HepG2 (cell line): Measurements from ENCODE around the gene DNAAF8. TPM values are rescaled to one million over a fixed set of nuclear protein-coding genes. Genes with fewer than 3 reads are reported as not detected.

ENCODE experiments used
- ATAC-seq: fragments of 200-7000 bp; cut with Tn5 transposase; 3 replicates; pipeline ENCODE4 v1.9.1; 2020; ENCODE audit warnings: mild to moderate bottlenecking, moderate library complexity
- BruUV-seq: library from RNA; stranded (reverse); fragments of 400-500 nt; replicated peaks from 2 replicates; lab custom pipeline; 2021; lab: Mats Ljungman, UMichigan
- CTCF ChIA-PET: fragments of 300-600 bp; formaldehyde crosslinking; extraction: SDS; loops from one replicate; lab custom pipeline; 2021; ENCODE audit warnings: low total read pairs, inconsistent platforms, low intra/inter-chr PET ratio; lab: Yijun Ruan, JAX
- POLR2A ChIA-PET: fragments of 350-600 bp; sonication (Branson Sonifier 250); formaldehyde crosslinking; loops from one replicate; lab custom pipeline; 2020; ENCODE audit warnings: antibody characterized with exemption, inconsistent platforms; lab: Yijun Ruan, JAX
- DNase-seq: peaks from one replicate; pipeline ENCODE4 v3.0.0-alpha.2; 2015; ENCODE audit warnings: low spot score
- FAIRE-seq: peaks from 3 replicates; lab custom pipeline; 2011; peaks lifted over from hg19 to GRCh38; lab: Jason Lieb, UNC
- H2AFZ ChIP-seq: one replicate; pipeline ENCODE4 v1.6.1; 2011; ENCODE audit warnings: low read length, inconsistent platforms
- H3K27ac ChIP-seq: fragments of 300-600 bp; 3 replicates; pipeline ENCODE4 v1.8.0; 2011; ENCODE audit warnings: mixed run types, mild to moderate bottlenecking, mixed read lengths, low read length, inconsistent platforms; ENCODE audit not compliant: insufficient read depth; ENCODE audit errors: extremely low read length
- H3K27me3 ChIP-seq, 2 experiments: fragments of 200-600 bp in 1 of 2; 2 replicates in 1 of 2; 3 replicates in 1 of 2; pipeline versions ENCODE4 v1.6.0 to v1.8.0; 2011; ENCODE audit warnings: low read length in 2 of 2, mild to moderate bottlenecking in 2 of 2, moderate library complexity in 2 of 2, inconsistent platforms in 1 of 2; ENCODE audit not compliant: insufficient read depth in 2 of 2, control insufficient read depth in 1 of 2
- H3K36me3 ChIP-seq, 2 experiments: fragments of 200-600 bp in 1 of 2; replicated peaks in 1 of 2; 2 replicates in 1 of 2; 3 replicates in 1 of 2; pipeline versions ENCODE4 v1.5.1 to v1.8.0; 2011; ENCODE audit warnings: low read length in 2 of 2, inconsistent platforms in 1 of 2; ENCODE audit not compliant: insufficient read depth in 2 of 2, control insufficient read depth in 1 of 2
- H3K4me1 ChIP-seq: 2 replicates; pipeline ENCODE4 v1.5.1; 2012; ENCODE audit warnings: low read length, inconsistent platforms; ENCODE audit not compliant: insufficient read depth
- H3K4me2 ChIP-seq: 2 replicates; pipeline ENCODE4 v1.6.0; 2011; ENCODE audit warnings: low read depth, low read length, inconsistent platforms
- H3K4me3 ChIP-seq, 3 experiments: fragments of 200-600 bp in 1 of 3; sonication (generic), shearing (Covaris generic) in 1 of 3; replicated peaks in 1 of 3; 2 replicates each; pipeline ENCODE4 v1.5.1; 2011 to 2016; ENCODE audit warnings: low read length in 3 of 3, inconsistent platforms in 2 of 3, low read depth in 2 of 3, mild to moderate bottlenecking in 2 of 3, control low read depth in 1 of 3, mixed read lengths in 1 of 3; ENCODE audit not compliant: insufficient read depth in 1 of 3
- H3K79me2 ChIP-seq: one replicate; pipeline ENCODE4 v1.6.1; 2011; ENCODE audit warnings: low read length, inconsistent platforms; ENCODE audit not compliant: insufficient read depth
- H3K9ac ChIP-seq: 2 replicates; pipeline ENCODE4 v1.6.0; 2011; ENCODE audit warnings: mild to moderate bottlenecking, low read depth, low read length, inconsistent platforms; ENCODE audit not compliant: insufficient read depth
- H3K9me3 ChIP-seq: 2 replicates; pipeline ENCODE4 v1.5.1; 2012; ENCODE audit warnings: mild to moderate bottlenecking, low read length
- H4K20me1 ChIP-seq: 2 replicates; pipeline ENCODE4 v1.6.0; 2011; ENCODE audit warnings: inconsistent platforms, mild to moderate bottlenecking, low read length, moderate library complexity; ENCODE audit not compliant: insufficient read depth
- AKNA ChIP-seq: sonication (generic); formaldehyde crosslinking; IDR thresholded peaks from 2 replicates; pipeline ENCODE4 v1.4.0; 2020; ENCODE audit warnings: missing genetic modification reagents, borderline replicate concordance
- JUNB ChIP-seq: sonication (generic); formaldehyde crosslinking; IDR thresholded peaks from 2 replicates; pipeline ENCODE4 v1.8.0; 2022; ENCODE audit warnings: missing genetic modification reagents, mild to moderate bottlenecking, borderline replicate concordance
- MXD4 ChIP-seq: IDR thresholded peaks from 2 replicates; pipeline ENCODE4 v1.6.1; 2016; ENCODE audit warnings: mild to moderate bottlenecking, missing biosample characterization, missing genetic modification reagents
- PHB2 ChIP-seq: fragments of 450-650 bp; IDR thresholded peaks from 2 replicates; pipeline ENCODE4 v1.6.1; 2018; ENCODE audit not compliant: partially characterized antibody
- RFX3 ChIP-seq: IDR thresholded peaks from 2 replicates; pipeline ENCODE4 v1.6.1; 2016; ENCODE audit warnings: missing biosample characterization, missing genetic modification reagents
- ZBTB7B ChIP-seq: sonication (generic); formaldehyde crosslinking; IDR thresholded peaks from 2 replicates; pipeline ENCODE4 v1.4.0; 2020; ENCODE audit warnings: missing genetic modification reagents
- ZNF841 ChIP-seq: sonication (generic); formaldehyde crosslinking; IDR thresholded peaks from 2 replicates; pipeline ENCODE4 v1.8.1; 2023; ENCODE audit warnings: missing genetic modification reagents, borderline replicate concordance
- WGBS: methylation state at CpG from one replicate; pipeline ENCODE4 v1.1.6; 2017; ENCODE audit warnings: low lambda C conversion rate; 5-methylcytosine and 5-hydroxymethylcytosine counted together
- in situ Hi-C: cut with HindIII; loops from 2 replicates; pipeline ENCODE4 v1.10.0; 2017; ENCODE audit warnings: low pct_unique_long_range_greater_than_20kb; ENCODE audit not compliant: extremely low pct_ligation_motif_present
- intact Hi-C: fragments of 100-400 bp; cut with micrococcal nuclease; formaldehyde crosslinking; loops from one replicate; pipeline ENCODE4 v1.10.0; 2022; ENCODE audit not compliant: unreplicated experiment
- polyA plus RNA-seq, 8 experiments: library from polyadenylated mRNA; depleted of rRNA in 3 of 8; stranded (reverse) in 7 of 8; unstranded in 1 of 8; fragments of >200 nt; fragmentation: Illumina TruSeq in 4 of 8; extraction: Trizol in 4 of 8; gene quantifications; 2 replicates each; pipeline versions ENCODE4 v1.2.1 to v1.2.3, GENCODE V29; 2011 to 2016; ENCODE audit warnings: low read depth in 4 of 8, missing spikeins in 1 of 8, mixed read lengths in 1 of 8; ENCODE audit not compliant: insufficient read depth in 1 of 8
- total RNA-seq, 5 experiments: library from RNA; depleted of rRNA; stranded (reverse); fragments of >200 nt; fragmentation: Illumina TruSeq; extraction: Trizol; gene quantifications; 2 replicates each; pipeline ENCODE4 v1.2.3, GENCODE V29; 2016; ENCODE audit warnings: low read depth in 1 of 5
- TF ChIP-seq, protein P1 (sequence below): sonication (generic); formaldehyde crosslinking; IDR thresholded peaks from 2 replicates; pipeline ENCODE4 v1.4.0; 2020; ENCODE audit warnings: missing genetic modification reagents, mild to moderate bottlenecking, borderline replicate concordance

DNAAF8 gene
- total and polyA plus RNA-seq, 2 of the 13 experiments (the other 11 are each of a cell fraction or from before 2014, with no cell fraction given) = 0.44 TPM; not detected in 1

- TF ChIP-seq, protein P1, sequence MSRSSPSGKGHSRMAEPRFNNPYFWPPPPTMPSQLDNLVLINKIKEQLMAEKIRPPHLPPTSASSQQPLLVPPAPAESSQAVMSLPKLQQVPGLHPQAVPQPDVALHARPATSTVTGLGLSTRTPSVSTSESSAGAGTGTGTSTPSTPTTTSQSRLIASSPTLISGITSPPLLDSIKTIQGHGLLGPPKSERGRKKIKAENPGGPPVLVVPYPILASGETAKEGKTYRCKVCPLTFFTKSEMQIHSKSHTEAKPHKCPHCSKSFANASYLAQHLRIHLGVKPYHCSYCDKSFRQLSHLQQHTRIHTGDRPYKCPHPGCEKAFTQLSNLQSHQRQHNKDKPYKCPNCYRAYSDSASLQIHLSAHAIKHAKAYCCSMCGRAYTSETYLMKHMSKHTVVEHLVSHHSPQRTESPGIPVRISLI = peak; percentile 43; the same call in 1 of the 2 replicates
- no peak for TF ChIP-seq ZNF841 (CRISPR knock-in tag)
These were observed 37.3 kb downstream of the DNAAF8 start (continued) for GRCh38 chr16:4771646-4772045.

GRCh38 chr16:4772351-4772750 is 38.0 kb downstream of the DNAAF8 start:
- BruUV-seq = no TSS peak
- no peak overlapping the region for H3K4me3 ChIP-seq
- in situ Hi-C loops (no loop called here), intact Hi-C loops (no loop called here)
- no peak overlapping the region for H3K9ac ChIP-seq
- H3K4me2 ChIP-seq = peak overlapping the region; percentile 53
- H3K27ac ChIP-seq = no peak overlapping the region
- DNase-seq (no peak), ATAC-seq (no peak), FAIRE-seq (no peak)
- TF ChIP-seq JUNB (CRISPR knock-in tag) = no peak
- TF ChIP-seq ZBTB7B = no peak
- TF ChIP-seq MXD4 = no peak
- no peak for TF ChIP-seq AKNA (CRISPR knock-in tag)
- no peak for TF ChIP-seq RFX3 (CRISPR knock-in tag)
- TF ChIP-seq PHB2 = no peak
- no peaks in the 10 kb centered on the region for H3K36me3 ChIP-seq
- no peaks in the 10 kb centered on the region for H3K9me3 ChIP-seq
- no peaks in the 10 kb centered on the region for H3K79me2 ChIP-seq
- ChIA-PET POLR2A (no interaction called here), CTCF (no interaction called here)
- no peak overlapping the region for H2AFZ ChIP-seq
- H4K20me1 ChIP-seq = no peaks in the 10 kb centered on the region
- WGBS = 48% methylated on average over 5 of the region's 5 CpGs
- H3K27me3 ChIP-seq = no peaks in the 10 kb centered on the region; a peak in 2 of 5 replicates
- peaks cover 33% of the 10 kb centered on the region for H3K4me1 ChIP-seq
